MCF 10A (cell line): ENCODE data around the gene IDH2. TPM values are rescaled to one million over a fixed set of nuclear protein-coding genes. Genes with fewer than 3 reads are reported as not detected.
A peak's percentile ranks its signal among the peaks of the same experiment; 100 is the strongest.

Experiments
- BruUV-seq: library from RNA; stranded (reverse); fragments of 400-500 nt; replicated peaks from 2 replicates; lab custom pipeline; 2021; lab: Mats Ljungman, UMichigan
- CTCF ChIA-PET: fragments of 300-600 bp; sonication (Branson Sonifier 250); formaldehyde crosslinking; extraction: SDS; loops from one replicate; lab custom pipeline; 2021; ENCODE audit warnings: antibody characterized with exemption, inconsistent platforms; lab: Yijun Ruan, JAX
- POLR2A ChIA-PET: fragments of 300-600, 350-650 bp; sonication (Branson Sonifier 250); formaldehyde crosslinking; extraction: SDS; loops from one replicate; lab custom pipeline; 2020; ENCODE audit warnings: antibody characterized with exemption, inconsistent platforms; lab: Yijun Ruan, JAX
- DNase-seq: peaks from one replicate; pipeline ENCODE4 v3.0.0-alpha.2; 2018; ENCODE audit not compliant: unreplicated experiment
- H3K27ac Mint-ChIP-seq: one replicate; pipeline ENCODE4 v1.8.0; 2022; ENCODE audit warnings: mild to moderate bottlenecking, low read depth, mixed read lengths; ENCODE audit not compliant: unreplicated experiment
- H3K27me3 Mint-ChIP-seq: one replicate; pipeline ENCODE4 v1.8.0; 2022; ENCODE audit warnings: mixed read lengths; ENCODE audit not compliant: insufficient read depth, unreplicated experiment
- H3K36me3 Mint-ChIP-seq: one replicate; pipeline ENCODE4 v1.8.0; 2022; ENCODE audit warnings: mild to moderate bottlenecking, moderate library complexity, mixed read lengths; ENCODE audit not compliant: insufficient read depth, unreplicated experiment
- H3K4me1 Mint-ChIP-seq: one replicate; pipeline ENCODE4 v1.8.0; 2022; ENCODE audit warnings: mixed read lengths; ENCODE audit not compliant: insufficient read depth, unreplicated experiment
- H3K4me3 Mint-ChIP-seq: one replicate; pipeline ENCODE4 v1.8.0; 2022; ENCODE audit warnings: mild to moderate bottlenecking, moderate library complexity, mixed read lengths; ENCODE audit not compliant: unreplicated experiment
- H3K9me3 Mint-ChIP-seq: one replicate; pipeline ENCODE4 v1.8.0; 2022; ENCODE audit warnings: mixed read lengths; ENCODE audit not compliant: unreplicated experiment
- intact Hi-C: fragments of 100-400 bp; cut with micrococcal nuclease; formaldehyde crosslinking; loops from 2 replicates; pipeline ENCODE4 v1.14.1; 2022
- total RNA-seq: library from RNA; stranded (reverse); gene quantifications from 2 replicates; pipeline ENCODE4 v1.2.3, GENCODE V29; 2022
- TF ChIP-seq, protein P1 (sequence below): fragments of 200-600 bp; IDR thresholded peaks from one replicate; pipeline ENCODE4 v1.8.0; 2022; ENCODE audit warnings: antibody characterized with exemption, mild to moderate bottlenecking; ENCODE audit not compliant: unreplicated experiment

Gene IDH2
- total RNA-seq, 1 experiment from 2014 or later: 10.2 TPM

DNA sequence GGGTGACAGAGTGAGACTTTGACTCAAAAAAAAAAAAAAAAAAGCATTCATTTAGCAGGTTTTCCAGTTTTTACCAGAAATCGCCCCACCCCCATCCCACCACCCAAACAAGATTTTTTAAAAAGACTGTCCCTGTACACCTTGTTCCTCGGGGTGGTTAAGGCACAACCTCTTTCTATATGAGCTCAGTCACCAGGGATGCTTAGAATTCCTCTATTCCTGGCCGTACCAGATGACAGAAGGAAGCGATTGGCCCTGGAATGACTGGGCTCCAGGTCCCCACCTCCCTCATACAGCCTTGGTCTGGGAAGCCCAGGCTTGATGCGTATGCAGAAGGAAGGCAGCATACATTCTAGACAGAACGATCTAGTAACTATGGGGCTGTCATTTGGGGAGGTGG, 25.6 kb downstream of the IDH2 start:
- H3K4me1 Mint-ChIP-seq: peaks cover 5% of the 10 kb centered on the region
- intact Hi-C loops: no loop called here
- ChIA-PET POLR2A (interaction anchor here (1.5 to 5.1 kb wide), 6 partner anchors 9 to 186 kb away, joined by 3 to 49 read pairs (median 19); partner anchors contain the start of gene AP3S2), CTCF (interaction anchor here (0.6 to 4.0 kb wide), 5 partner anchors 9 to 178 kb away, joined by 3 to 31 read pairs (median 8); no protein-coding TSS in a partner anchor)
- H3K4me3 Mint-ChIP-seq: no peak overlapping the region
- no peak overlapping the region for H3K27ac Mint-ChIP-seq
- H3K9me3 Mint-ChIP-seq: no peaks in the 10 kb centered on the region
- TSS peak; percentile 12 for BruUV-seq
- H3K36me3 Mint-ChIP-seq: peaks cover 44% of the 10 kb centered on the region
- H3K27me3 Mint-ChIP-seq: no peaks in the 10 kb centered on the region
- TF ChIP-seq, protein P1, sequence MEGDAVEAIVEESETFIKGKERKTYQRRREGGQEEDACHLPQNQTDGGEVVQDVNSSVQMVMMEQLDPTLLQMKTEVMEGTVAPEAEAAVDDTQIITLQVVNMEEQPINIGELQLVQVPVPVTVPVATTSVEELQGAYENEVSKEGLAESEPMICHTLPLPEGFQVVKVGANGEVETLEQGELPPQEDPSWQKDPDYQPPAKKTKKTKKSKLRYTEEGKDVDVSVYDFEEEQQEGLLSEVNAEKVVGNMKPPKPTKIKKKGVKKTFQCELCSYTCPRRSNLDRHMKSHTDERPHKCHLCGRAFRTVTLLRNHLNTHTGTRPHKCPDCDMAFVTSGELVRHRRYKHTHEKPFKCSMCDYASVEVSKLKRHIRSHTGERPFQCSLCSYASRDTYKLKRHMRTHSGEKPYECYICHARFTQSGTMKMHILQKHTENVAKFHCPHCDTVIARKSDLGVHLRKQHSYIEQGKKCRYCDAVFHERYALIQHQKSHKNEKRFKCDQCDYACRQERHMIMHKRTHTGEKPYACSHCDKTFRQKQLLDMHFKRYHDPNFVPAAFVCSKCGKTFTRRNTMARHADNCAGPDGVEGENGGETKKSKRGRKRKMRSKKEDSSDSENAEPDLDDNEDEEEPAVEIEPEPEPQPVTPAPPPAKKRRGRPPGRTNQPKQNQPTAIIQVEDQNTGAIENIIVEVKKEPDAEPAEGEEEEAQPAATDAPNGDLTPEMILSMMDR: no peak
- DNase-seq: no peak

- Mint-ChIP-seq H3K4me1 (peaks cover 5% of the 10 kb centered on the region), H3K27me3 (no peaks in the 10 kb centered on the region), H3K9me3 (no peaks in the 10 kb centered on the region), H3K4me3 (peak overlapping the region; percentile 39), H3K27ac (peak overlapping the region; percentile 69), H3K36me3 (peaks cover 44% of the 10 kb centered on the region)
- DNase-seq: peak; percentile 79
- CTCF ChIA-PET: interaction anchor here (0.6 to 4.0 kb wide), 21 partner anchors 8 to 324 kb away, joined by 3 to 31 read pairs (median 3); no protein-coding TSS in a partner anchor
- intact Hi-C loops: no loop called here
- POLR2A ChIA-PET: interaction anchor here (0.9 to 5.1 kb wide), 22 partner anchors 10 to 185 kb away, joined by 3 to 49 read pairs (median 6); partner anchors contain the start of genes AP3S2, ARPIN and IDH2
- no TSS peak for BruUV-seq
- TF ChIP-seq, protein P1: no peak
Measured at GRCh38 chr15:90075420-90076289, 26.6 kb downstream of the IDH2 start.

DNA sequence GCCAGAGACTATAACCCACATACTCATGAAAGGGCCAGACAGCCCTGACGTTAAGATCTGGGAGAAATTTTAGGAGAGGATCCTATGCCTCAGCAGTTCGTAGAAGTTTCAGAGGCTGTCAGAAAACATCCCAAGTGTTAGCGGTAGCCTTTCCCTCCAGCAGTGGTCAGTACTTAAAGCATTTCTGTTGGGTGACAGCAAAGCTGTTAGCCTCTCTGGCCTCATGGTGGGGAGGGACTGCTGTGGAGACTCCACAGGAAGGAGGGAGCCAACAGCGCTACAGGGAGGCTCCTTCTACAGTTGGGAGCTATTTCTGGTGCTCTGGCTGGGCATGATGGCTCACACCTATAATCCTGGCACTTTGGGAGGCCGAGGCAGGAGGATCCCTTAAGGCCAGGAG, 27.4 kb downstream of the IDH2 start:
- Mint-ChIP-seq H3K27me3 (no peaks in the 10 kb centered on the region), H3K4me3 (no peak overlapping the region), H3K9me3 (no peaks in the 10 kb centered on the region), H3K36me3 (peaks cover 38% of the 10 kb centered on the region), H3K4me1 (peaks cover 5% of the 10 kb centered on the region), H3K27ac (no peak overlapping the region)
- POLR2A ChIA-PET: interaction anchor here (0.6 to 5.1 kb wide), 21 partner anchors 10 to 341 kb away, joined by 3 to 49 read pairs (median 6); partner anchors contain the start of genes AP3S2, ARPIN and IDH2
- CTCF ChIA-PET: interaction anchor here (0.6 to 4.0 kb wide), 16 partner anchors 9 to 315 kb away, joined by 3 to 31 read pairs (median 4); no protein-coding TSS in a partner anchor
- TF ChIP-seq, protein P1: no peak
- no TSS peak for BruUV-seq
- intact Hi-C loops: loop anchor here (5.0 kb wide), 1 partner anchor 163 kb away; the partner anchor contains the start of gene ARPIN
- DNase-seq: no peak

- intact Hi-C loops: loop anchor here (5.0 kb wide), 1 partner anchor 162 kb away; the partner anchor contains the start of gene ARPIN
- H3K27ac Mint-ChIP-seq: no peak overlapping the region
- no peaks in the 10 kb centered on the region for H3K9me3 Mint-ChIP-seq
- H3K27me3 Mint-ChIP-seq: no peaks in the 10 kb centered on the region
- CTCF ChIA-PET: interaction anchor here (0.6 to 4.0 kb wide), 3 partner anchors 175 to 716 kb away, joined by 3 to 31 read pairs (median 3); no protein-coding TSS in a partner anchor
- no peak for DNase-seq
- H3K4me1 Mint-ChIP-seq: peaks cover 5% of the 10 kb centered on the region
- BruUV-seq: no TSS peak
- TF ChIP-seq, protein P1: no peak
- peaks cover 37% of the 10 kb centered on the region for H3K36me3 Mint-ChIP-seq
- POLR2A ChIA-PET: interaction anchor here (0.6 to 5.1 kb wide), 7 partner anchors 9 to 487 kb away, joined by 3 to 49 read pairs (median 8); partner anchors contain the start of gene ARPIN
- no peak overlapping the region for H3K4me3 Mint-ChIP-seq
Measured at GRCh38 chr15:90074023-90074422, 28.2 kb downstream of the IDH2 start.
